GM21576 (cell line): ENCODE data around the gene PRPF40B.
A peak's percentile ranks its signal among the peaks of the same experiment; 100 is the strongest.
"Not testable (repeated sequence)": the region's sequence is repeated elsewhere in the genome, so short reads cannot be mapped to it uniquely, and the experiment has no call there.

Experiments
- ATAC-seq: cut with Tn5 transposase; IDR thresholded peaks from one replicate; pipeline ENCODE4 v1.9.1; 2021; ENCODE audit warnings: mild to moderate bottlenecking, moderate library complexity; ENCODE audit not compliant: unreplicated experiment

The PRPF40B gene

GRCh38 chr12:49609059-49609874, 14.1 kb upstream of the PRPF40B start:
- no peak for ATAC-seq

DNA sequence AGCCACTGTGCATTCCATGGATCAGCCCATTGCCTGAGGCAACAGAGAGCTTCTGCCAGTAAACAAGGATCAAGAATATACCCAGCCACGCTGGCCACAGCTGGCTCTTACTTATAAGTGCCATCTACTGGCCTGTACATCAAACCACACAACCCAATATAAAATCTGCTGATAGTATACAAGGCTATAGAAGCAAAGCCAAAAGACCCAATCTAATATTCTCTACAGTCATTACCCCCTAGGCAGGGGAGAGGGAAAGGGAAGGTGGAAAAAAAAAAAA, 13.5 kb upstream of the PRPF40B start:
- ATAC-seq: no peak

GRCh38 chr12:49610785-49611184, 12.6 kb upstream of the PRPF40B start:
- ATAC-seq: not testable (repeated sequence)

- no peak for ATAC-seq
These were observed 11.2 kb upstream of the PRPF40B start for GRCh38 chr12:49612210-49612609.

DNA sequence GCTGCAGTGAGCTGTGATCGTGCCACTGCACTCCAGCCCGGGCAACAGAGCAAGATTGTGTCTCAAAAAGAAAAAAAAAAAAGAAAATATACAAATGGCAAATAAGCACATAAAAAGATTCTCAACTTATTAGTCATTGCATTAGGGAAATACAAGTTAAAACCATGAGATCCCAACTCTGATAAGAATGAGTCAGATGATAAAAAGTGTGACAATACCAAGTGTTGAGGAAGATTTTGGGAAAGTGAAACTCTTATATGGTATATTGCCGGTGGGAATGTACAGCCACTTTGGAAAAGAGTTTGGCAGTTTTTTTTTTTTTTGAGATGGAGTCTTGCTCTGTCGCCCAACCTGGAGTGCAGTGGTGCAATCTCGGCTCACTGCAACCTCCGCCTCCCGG, 7.6 kb upstream of the PRPF40B start:
- no peak for ATAC-seq

DNA sequence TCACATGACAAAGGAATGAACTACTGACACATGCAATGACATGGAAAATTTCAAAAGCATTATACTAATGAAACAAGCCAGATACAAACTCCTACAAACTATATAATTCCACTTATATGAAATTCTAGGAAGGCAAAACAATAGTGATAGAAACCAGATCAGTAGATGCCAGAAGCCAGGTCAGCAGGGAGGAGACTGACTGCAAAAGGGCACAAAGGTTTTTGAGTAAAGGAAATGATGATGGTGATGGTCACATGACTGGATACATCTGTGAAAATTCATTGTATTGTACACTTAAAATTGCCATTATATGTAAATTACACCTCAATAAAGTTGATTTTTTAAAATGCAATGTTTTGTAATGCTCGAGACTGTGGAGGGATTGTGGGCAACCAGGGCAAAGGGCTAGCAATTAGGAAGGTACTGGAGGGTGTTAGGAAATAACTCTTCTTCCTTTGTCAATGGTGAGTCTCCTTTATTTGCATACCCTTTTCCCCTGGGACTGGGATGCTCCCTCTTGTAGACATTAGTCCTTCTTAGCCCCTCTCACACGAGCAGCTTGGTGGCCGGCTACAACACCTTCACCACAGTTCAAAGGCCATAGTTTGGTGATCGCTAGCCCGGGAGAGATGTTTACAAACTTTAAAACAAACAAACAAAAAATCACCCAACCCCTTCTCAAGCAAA, 6.7 kb upstream of the PRPF40B start:
- no peak for ATAC-seq

- ATAC-seq: no peak
These were observed 4.8 kb upstream of the PRPF40B start for GRCh38 chr12:49618576-49618975.

DNA sequence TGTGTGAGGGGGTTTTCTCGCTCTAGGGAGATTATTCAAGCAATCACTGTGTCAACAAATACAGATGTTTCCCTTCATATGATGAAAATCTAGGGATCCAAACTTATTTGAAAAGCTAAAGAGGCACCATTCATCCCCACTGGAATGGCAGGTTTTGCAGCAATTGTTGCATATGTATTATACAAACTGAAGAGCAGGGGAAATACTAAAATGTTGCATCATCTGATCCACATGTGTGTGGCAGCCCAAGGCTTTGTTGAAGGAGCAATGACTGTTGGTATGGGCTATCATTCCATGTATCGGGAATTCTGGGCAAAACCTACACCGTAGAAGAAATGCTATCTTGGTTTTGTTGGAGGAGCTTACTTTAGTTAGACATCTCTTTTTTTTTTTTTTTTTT, 4.1 kb upstream of the PRPF40B start:
- no peak for ATAC-seq

- no peak for ATAC-seq
These were observed 1.5 kb upstream of the PRPF40B start for GRCh38 chr12:49621651-49622500.

- ATAC-seq: peak; percentile 12
These were observed 740 bp upstream of the PRPF40B start for GRCh38 chr12:49622501-49623141.

DNA sequence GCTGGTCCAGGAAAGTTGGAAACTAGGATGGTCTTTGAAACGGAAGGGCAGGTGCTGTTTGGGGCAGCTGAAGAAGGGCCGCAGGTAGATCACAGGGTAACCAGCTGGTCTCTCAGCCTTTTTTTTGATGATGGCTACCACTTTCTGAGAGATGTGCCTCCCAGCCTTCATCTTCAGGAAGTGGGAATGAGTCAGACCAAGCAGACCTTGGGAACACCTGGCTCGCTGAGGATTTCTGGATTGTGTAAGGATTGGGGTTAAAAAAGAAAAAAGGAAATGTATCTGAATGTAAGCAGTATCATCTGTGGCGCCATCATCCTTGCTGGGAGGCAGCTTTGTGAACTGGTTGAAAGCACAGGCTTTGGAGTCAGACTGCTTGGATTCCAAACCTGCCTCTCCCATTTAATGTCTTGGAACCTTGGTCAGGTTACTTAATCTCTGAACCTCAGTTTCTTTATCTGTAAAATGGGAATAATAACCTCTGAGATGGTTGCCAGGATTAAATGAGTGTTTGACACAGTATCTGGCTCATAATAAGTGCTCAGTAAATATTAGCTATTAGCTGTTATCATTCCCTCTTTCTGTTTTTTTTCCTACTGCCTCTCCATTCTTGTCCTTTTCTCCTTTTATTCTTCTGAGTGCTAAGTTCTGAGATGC, 1.7 kb downstream of the PRPF40B start:
- no peak for ATAC-seq

DNA sequence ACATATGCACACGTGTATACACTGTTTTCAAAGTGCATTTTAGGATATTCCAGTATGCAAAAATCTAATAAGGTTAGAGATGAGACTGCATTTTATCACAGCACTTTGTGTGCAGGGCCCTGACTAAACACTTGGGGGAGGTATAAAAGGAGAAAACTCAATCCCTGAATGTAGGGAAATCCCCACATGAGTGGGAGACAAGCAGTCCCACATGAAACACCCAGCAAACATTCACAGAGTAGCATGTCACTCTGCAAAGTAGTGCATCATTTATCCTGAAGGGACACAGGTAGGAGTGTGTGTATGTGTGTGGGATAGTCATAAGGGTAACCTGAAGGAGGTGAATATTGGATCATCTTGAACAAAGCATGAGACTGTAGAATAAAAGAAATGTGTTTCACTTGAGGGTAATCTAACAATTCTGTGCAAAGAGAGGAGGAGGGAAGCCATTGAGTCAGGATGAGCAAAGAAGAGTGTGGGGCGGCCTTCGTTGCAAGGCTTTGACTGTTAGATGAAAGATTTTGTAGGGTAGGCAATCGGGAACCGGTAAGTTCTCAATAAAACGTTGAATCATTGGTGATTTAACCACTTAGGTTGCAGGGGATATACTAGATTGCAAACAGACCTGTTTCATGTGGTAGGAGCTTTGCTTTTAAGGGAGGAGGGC, 2.9 kb downstream of the PRPF40B start:
- no peak for ATAC-seq

DNA sequence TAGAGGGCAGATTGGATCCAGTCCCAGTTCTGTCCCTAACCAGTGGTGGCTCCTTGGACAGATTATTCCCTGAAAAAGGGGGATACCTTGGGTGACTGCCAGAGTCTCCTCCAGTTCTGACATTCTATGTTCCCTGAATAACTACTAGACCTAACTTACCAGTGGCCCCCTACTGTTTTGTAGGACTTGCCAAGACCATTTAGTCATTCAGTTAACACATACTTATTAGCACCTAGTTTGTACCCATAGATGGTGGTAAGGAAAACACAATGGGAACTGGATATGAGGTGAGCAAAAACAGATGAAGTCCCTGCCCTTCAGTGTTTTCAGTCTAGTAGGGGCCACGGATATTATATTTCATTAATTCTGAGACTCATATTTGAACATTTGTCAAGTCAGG, 3.5 kb downstream of the PRPF40B start:
- ATAC-seq: no peak

GRCh38 chr12:49627752-49628360, 4.5 kb downstream of the PRPF40B start:
- ATAC-seq: no peak

- no peak for ATAC-seq
These were observed 8.1 kb downstream of the PRPF40B start for GRCh38 chr12:49631336-49631907.

- no peak for ATAC-seq
These were observed 9.0 kb downstream of the PRPF40B start for GRCh38 chr12:49632401-49632800.

DNA sequence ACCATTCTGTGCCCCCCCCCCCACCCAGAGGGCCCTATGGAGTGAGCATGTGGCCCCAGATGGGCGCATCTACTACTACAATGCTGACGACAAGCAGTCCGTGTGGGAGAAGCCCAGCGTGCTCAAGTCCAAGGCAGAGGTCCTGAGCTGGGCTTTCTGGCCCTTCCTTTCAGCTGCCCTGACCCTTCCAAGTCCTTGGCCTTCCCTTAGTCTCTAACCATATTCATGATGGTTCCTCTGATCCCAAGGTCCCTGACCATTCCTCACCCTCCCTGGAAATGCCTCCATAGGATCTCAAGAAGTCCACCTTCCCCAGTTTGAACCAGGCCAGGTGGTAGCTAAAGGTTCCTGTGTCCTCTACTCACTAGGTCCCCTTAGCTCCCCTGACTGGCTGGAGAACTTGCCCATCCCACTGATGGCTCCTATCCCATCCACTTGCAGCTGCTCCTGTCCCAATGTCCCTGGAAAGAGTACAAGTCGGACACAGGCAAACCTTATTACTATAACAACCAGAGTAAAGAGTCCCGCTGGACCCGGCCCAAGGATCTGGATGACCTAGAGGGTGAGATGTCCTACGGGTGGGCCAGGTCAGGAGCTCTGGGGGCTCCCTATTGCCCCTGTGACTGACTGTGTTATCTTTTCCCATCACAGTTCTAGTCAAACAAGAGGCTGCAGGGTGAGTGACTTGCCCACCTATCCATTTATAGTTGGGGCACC, 9.8 kb downstream of the PRPF40B start:
- ATAC-seq: no peak

- no peak for ATAC-seq
These were observed 10.5 kb downstream of the PRPF40B start for GRCh38 chr12:49633703-49634345.
